GM10266 (cell line): ENCODE data around the gene ATP5F1D.
A peak's percentile ranks its signal among the peaks of the same experiment; 100 is the strongest.

Experiments used
- DNase-seq: peaks from one replicate; pipeline ENCODE4 v3.0.0; 2012; ENCODE audit errors: extremely low spot score
- CTCF ChIP-seq: IDR thresholded peaks from 2 replicates; pipeline ENCODE4 v1.5.1; 2012; ENCODE audit warnings: mild to moderate bottlenecking, low read depth; ENCODE audit not compliant: control insufficient read depth, insufficient read depth; ENCODE audit errors: missing control alignments

The ATP5F1D gene

GRCh38 chr19:1248786-1249297 is 7.3 kb downstream of the ATP5F1D start:
- TF ChIP-seq CTCF: peak; percentile 95
- DNase-seq: peak; percentile 88

GRCh38 chr19:1249298-1249989 is 7.9 kb downstream of the ATP5F1D start:
- no peak for TF ChIP-seq CTCF
- peak; percentile 99 for DNase-seq

- no peak for DNase-seq
- no peak for TF ChIP-seq CTCF
Observed at GRCh38 chr19:1249990-1250436, 8.5 kb downstream of the ATP5F1D start.

GRCh38 chr19:1250437-1251260 is 9.1 kb downstream of the ATP5F1D start:
- no peak for TF ChIP-seq CTCF
- DNase-seq: peak; percentile 72

- no peak for DNase-seq
Observed at GRCh38 chr19:1251330-1252220, 10.0 kb downstream of the ATP5F1D start.

More at GRCh38 chr19:1251330-1252220, 10.0 kb downstream of the ATP5F1D start:
- TF ChIP-seq CTCF: no peak
